Activated B cell treated with CpG ODN at 0.5 μM for 24 hours (primary cell): Measurements from ENCODE around the gene PLAGL1. TPM values are rescaled to one million over a fixed set of nuclear protein-coding genes. Genes with fewer than 3 reads are reported as not detected.

Source experiments
- ATAC-seq: fragments of 200-7000 bp; cut with Tn5 transposase; one replicate; pipeline ENCODE4 v1.10.0; 2021; ENCODE audit warnings: low read depth, mild to moderate bottlenecking, moderate library complexity
- CTCF ChIA-PET: fragments of 350-600 bp; sonication (Branson Sonifier 250); formaldehyde crosslinking; loops from one replicate; lab custom pipeline; 2021; ENCODE audit warnings: antibody characterized with exemption; lab: Charles Lee
- POLR2A ChIA-PET: fragments of 350-600 bp; sonication (Branson Sonifier 250); formaldehyde crosslinking; loops from one replicate; lab custom pipeline; 2021; ENCODE audit warnings: antibody characterized with exemption; lab: Charles Lee
- DNase-seq: peaks from one replicate; pipeline ENCODE4 v3.0.0; 2022
- H3K27ac Mint-ChIP-seq: one replicate; pipeline ENCODE4 v1.8.0; 2020; ENCODE audit warnings: mixed read lengths
- H3K27me3 Mint-ChIP-seq: one replicate; pipeline ENCODE4 v1.8.0; 2021; ENCODE audit warnings: mixed read lengths
- H3K36me3 Mint-ChIP-seq: one replicate; pipeline ENCODE4 v1.8.0; 2021; ENCODE audit warnings: low read depth, mixed read lengths
- H3K4me1 Mint-ChIP-seq: one replicate; pipeline ENCODE4 v1.8.0; 2021; ENCODE audit warnings: mixed read lengths
- H3K4me3 Mint-ChIP-seq: one replicate; pipeline ENCODE4 v1.8.0; 2020; ENCODE audit warnings: mild to moderate bottlenecking, mixed read lengths
- H3K9me3 Mint-ChIP-seq: one replicate; pipeline ENCODE4 v1.8.0; 2020; ENCODE audit warnings: mixed read lengths
- intact Hi-C: fragments of 100-400 bp; cut with micrococcal nuclease; formaldehyde crosslinking; loops from one replicate; pipeline ENCODE4 v1.15.1; 2024
- total RNA-seq: library from RNA; stranded (reverse); gene quantifications from 2 replicates; pipeline ENCODE4 v1.2.3, GENCODE V29; 2022
- TF ChIP-seq, protein P1 (sequence below): fragments of 200-600 bp; IDR thresholded peaks from one replicate; pipeline ENCODE4 v1.8.0; 2022; ENCODE audit warnings: antibody characterized with exemption, mild to moderate bottlenecking

Gene PLAGL1
- total RNA-seq, 1 donor from 2014 or later = 33.5 TPM

DNA sequence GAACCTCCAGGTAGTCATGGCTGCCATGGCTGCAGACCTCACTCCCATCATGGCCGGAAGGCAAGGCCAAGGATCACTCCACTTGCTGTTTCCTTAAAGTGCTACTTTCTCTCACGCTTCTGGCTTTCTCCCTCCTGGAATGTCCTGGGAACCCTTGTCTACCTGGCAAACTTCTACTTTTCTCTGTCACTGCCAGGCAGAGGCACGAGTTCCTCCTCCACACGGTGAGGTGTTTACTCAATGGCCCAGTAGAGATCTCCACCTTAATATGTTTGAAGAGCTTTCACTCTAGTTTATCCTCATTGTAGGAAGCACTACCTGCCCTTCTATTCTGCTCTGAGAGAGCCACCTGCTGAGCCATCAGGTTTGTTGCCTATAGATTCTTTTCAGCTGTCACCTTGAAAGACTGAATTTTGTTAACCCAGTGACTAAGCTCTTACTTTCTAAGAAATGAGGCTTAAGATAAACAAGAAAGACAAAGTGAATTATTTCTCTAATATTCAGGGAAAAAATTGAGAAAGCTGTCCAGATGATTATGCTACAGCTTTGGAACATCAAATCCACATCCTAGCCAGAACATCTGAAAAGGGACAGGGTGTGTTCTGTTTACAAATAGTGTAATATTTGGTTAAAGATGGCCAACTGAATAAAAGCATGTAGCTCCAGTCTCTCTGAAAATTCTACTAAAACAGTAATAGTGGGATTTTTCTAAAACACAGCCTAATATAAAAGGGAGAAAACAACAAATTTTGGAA, 54.9 kb downstream of the PLAGL1 start:
- TF ChIP-seq, protein P1, sequence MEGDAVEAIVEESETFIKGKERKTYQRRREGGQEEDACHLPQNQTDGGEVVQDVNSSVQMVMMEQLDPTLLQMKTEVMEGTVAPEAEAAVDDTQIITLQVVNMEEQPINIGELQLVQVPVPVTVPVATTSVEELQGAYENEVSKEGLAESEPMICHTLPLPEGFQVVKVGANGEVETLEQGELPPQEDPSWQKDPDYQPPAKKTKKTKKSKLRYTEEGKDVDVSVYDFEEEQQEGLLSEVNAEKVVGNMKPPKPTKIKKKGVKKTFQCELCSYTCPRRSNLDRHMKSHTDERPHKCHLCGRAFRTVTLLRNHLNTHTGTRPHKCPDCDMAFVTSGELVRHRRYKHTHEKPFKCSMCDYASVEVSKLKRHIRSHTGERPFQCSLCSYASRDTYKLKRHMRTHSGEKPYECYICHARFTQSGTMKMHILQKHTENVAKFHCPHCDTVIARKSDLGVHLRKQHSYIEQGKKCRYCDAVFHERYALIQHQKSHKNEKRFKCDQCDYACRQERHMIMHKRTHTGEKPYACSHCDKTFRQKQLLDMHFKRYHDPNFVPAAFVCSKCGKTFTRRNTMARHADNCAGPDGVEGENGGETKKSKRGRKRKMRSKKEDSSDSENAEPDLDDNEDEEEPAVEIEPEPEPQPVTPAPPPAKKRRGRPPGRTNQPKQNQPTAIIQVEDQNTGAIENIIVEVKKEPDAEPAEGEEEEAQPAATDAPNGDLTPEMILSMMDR = no peak
- H3K27me3 Mint-ChIP-seq = no peaks in the 10 kb centered on the region
- ChIA-PET POLR2A (no interaction called here), CTCF (interaction anchor here (2.6 kb wide), 1 partner anchor 14 kb away, joined by 10 read pairs; no protein-coding TSS in a partner anchor)
- no peak overlapping the region for H3K4me3 Mint-ChIP-seq
- no peaks in the 10 kb centered on the region for H3K9me3 Mint-ChIP-seq
- peaks cover 7% of the 10 kb centered on the region for H3K36me3 Mint-ChIP-seq
- ATAC-seq (no peak), DNase-seq (no peak)
- H3K27ac Mint-ChIP-seq = no peak overlapping the region
- no peaks in the 10 kb centered on the region for H3K4me1 Mint-ChIP-seq
- intact Hi-C loops = no loop called here

DNA sequence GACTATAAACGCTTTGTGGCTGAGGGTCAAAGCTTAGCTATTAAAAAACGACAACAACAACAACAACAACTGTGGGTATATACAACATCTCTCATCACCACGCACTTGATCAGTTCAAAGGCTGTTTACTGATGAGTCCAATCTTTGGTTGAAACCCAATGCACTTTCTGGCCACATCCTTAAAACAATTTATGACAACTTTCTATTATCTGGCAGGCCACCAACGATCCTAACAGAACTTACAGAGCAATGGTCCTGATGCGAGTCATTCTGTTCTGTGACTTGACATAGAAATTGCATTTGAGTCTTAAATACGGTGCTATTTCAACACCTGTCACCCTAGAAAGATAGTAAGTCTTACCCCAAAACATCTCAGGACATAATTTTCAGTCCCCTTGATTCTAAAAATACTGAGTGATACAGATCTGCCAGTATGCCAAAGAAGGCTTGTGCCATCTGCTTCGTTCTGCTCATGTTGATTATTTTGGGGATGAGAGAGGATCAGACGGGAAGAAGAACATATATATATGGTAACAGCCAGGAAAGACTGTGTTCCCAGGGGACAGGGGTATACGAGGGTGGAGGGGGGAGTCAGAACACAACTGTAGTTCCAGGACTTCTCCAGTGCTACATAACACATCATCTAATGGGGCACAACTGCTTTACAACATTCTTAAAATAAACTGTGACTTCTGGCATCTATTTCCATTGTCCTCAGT, 55.8 kb downstream of the PLAGL1 start:
- peaks cover 15% of the 10 kb centered on the region for H3K36me3 Mint-ChIP-seq
- CTCF ChIA-PET = interaction anchor here (0.7 to 2.6 kb wide), 2 partner anchors 12 to 13 kb away, joined by 3 to 10 read pairs; no protein-coding TSS in a partner anchor
- H3K27me3 Mint-ChIP-seq = no peaks in the 10 kb centered on the region
- POLR2A ChIA-PET = no interaction called here
- intact Hi-C loops = no loop called here
- no peaks in the 10 kb centered on the region for H3K4me1 Mint-ChIP-seq
- TF ChIP-seq, protein P1 = no peak
- DNase-seq (no peak), ATAC-seq (no peak)
- no peaks in the 10 kb centered on the region for H3K9me3 Mint-ChIP-seq
- no peak overlapping the region for H3K27ac Mint-ChIP-seq
- H3K4me3 Mint-ChIP-seq = no peak overlapping the region

DNA sequence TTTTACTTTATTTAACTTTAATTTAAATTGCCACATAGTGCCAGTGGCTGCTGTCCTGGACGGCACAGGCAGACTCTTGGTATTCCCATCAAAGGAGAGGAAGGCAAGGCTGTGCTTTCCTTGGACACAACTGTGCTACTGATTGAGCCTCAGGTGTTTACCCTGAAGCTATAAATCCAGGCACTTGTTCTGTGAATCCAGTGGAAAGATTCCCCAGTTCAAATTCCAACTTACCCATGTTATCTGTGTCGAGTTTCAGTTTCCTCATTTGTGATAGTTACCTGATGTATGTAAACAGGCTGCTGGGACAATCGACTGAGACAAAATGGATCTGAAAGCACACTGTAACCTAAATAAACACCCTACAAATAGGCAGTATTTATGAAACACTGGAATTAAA, 57.2 kb downstream of the PLAGL1 start:
- ATAC-seq (no peak), DNase-seq (no peak)
- intact Hi-C loops = no loop called here
- CTCF ChIA-PET = interaction anchor here (0.7 kb wide), 1 partner anchor 9 kb away, joined by 3 read pairs; no protein-coding TSS in a partner anchor
- Mint-ChIP-seq H3K27me3 (no peaks in the 10 kb centered on the region), H3K27ac (no peak overlapping the region), H3K36me3 (peaks cover 18% of the 10 kb centered on the region), H3K4me1 (no peaks in the 10 kb centered on the region), H3K4me3 (no peak overlapping the region), H3K9me3 (no peaks in the 10 kb centered on the region)
- POLR2A ChIA-PET = no interaction called here
- TF ChIP-seq, protein P1 = no peak

DNA sequence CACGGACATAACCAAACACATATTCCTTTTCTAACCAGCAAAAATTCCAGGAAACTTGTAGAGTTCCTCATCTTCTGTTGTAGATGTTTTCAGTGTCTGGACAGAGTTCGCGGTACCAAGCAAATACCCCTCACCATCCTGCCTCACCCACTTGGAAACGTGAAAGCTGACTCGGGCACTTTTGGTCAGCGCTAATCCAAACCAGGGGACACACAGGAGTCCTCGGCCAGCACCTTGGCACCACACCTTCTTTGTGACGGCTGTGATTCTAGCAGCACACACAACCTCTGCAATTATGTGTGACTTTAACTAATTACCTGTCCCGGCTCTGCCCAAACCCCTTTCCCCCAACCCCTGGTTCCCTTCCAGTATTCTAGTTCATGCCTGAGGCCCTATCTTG, 58.1 kb downstream of the PLAGL1 start:
- ATAC-seq = no peak
- Mint-ChIP-seq H3K36me3 (peaks cover 18% of the 10 kb centered on the region), H3K27ac (no peak overlapping the region), H3K4me3 (no peak overlapping the region), H3K4me1 (no peaks in the 10 kb centered on the region), H3K27me3 (no peaks in the 10 kb centered on the region), H3K9me3 (no peaks in the 10 kb centered on the region)
- TF ChIP-seq, protein P1 = no peak
- no peak for DNase-seq
- POLR2A ChIA-PET = no interaction called here
- CTCF ChIA-PET = interaction anchor here (1.6 kb wide), 1 partner anchor 10 kb away, joined by 5 read pairs; no protein-coding TSS in a partner anchor
- intact Hi-C loops = no loop called here

DNA sequence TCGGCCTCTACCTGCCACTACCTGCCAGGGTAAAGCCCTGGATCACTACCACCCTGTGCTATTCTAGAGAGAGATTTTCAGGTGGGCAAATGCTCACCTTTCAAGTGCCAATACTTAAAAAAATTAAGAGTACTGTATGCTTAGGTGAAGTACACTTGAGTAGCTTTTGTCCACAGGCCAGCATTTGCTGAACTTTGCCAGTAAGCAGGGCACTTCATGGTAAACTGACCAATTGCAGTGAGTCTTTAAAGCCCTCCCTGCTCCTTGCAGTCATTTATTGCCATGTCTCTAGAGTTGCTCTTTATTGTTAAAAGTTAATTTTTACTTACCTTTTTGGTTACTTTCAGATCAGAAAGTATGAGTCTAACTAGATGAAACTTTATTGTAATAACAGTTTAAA, 58.5 kb downstream of the PLAGL1 start:
- intact Hi-C loops = no loop called here
- POLR2A ChIA-PET = no interaction called here
- no peak for DNase-seq
- Mint-ChIP-seq H3K4me3 (no peak overlapping the region), H3K27ac (no peak overlapping the region), H3K27me3 (no peaks in the 10 kb centered on the region), H3K36me3 (peaks cover 18% of the 10 kb centered on the region), H3K4me1 (no peaks in the 10 kb centered on the region), H3K9me3 (no peaks in the 10 kb centered on the region)
- no peak for ATAC-seq
- TF ChIP-seq, protein P1 = no peak
- CTCF ChIA-PET = interaction anchor here (1.6 kb wide), 1 partner anchor 9 kb away, joined by 5 read pairs; no protein-coding TSS in a partner anchor
